GM12878 (cell line): ENCODE data around the gene SLAMF1. TPM values are rescaled to one million over a fixed set of nuclear protein-coding genes. Genes with fewer than 3 reads are reported as not detected.

Experiments used
- BCL3 ChIP-seq: IDR thresholded peaks from 2 replicates; pipeline ENCODE4 v1.6.1; 2011; ENCODE audit warnings: borderline replicate concordance, low read depth, mild to moderate bottlenecking, moderate library complexity, low read length; ENCODE audit not compliant: insufficient read depth, poor library complexity, severe bottlenecking
- BRCA1 ChIP-seq: IDR thresholded peaks from 2 replicates; pipeline ENCODE4 v1.6.1; 2011; ENCODE audit warnings: low read depth, low read length, improper control_type of control experiment
- CHD4 ChIP-seq: fragments of 200-600 bp; sonication (generic); IDR thresholded peaks from 2 replicates; pipeline ENCODE4 v1.6.1; 2016; ENCODE audit warnings: mild to moderate bottlenecking
- ESRRA ChIP-seq: IDR thresholded peaks from 2 replicates; pipeline ENCODE4 v1.6.1; 2012; ENCODE audit warnings: mild to moderate bottlenecking, low read length, improper control_type of control experiment
- EZH2 ChIP-seq: IDR thresholded peaks from 2 replicates; pipeline ENCODE4 v1.6.1; 2012; ENCODE audit warnings: low read depth, mild to moderate bottlenecking, control low read depth, inconsistent platforms, low read length, borderline replicate concordance; ENCODE audit not compliant: control insufficient read depth
- GATAD2B ChIP-seq: fragments of 450-650 bp; conservative IDR thresholded peaks from 2 replicates; pipeline ENCODE4 v1.6.1; 2017; ENCODE audit warnings: low read depth, mild to moderate bottlenecking, moderate library complexity
- JUND ChIP-seq: IDR thresholded peaks from 2 replicates; pipeline ENCODE4 v1.6.1; 2012; ENCODE audit warnings: low read depth, mild to moderate bottlenecking, low read length, improper control_type of control experiment, moderate library complexity
- LARP7 ChIP-seq: fragments of 450-650 bp; IDR thresholded peaks from 2 replicates; pipeline ENCODE4 v1.6.1; 2017; ENCODE audit warnings: mild to moderate bottlenecking
- MEF2A ChIP-seq: IDR thresholded peaks from 2 replicates; pipeline ENCODE4 v1.6.1; 2011; ENCODE audit warnings: low read depth, mild to moderate bottlenecking, low read length, moderate library complexity; ENCODE audit not compliant: insufficient read depth
- MYB ChIP-seq: fragments of 150-350 bp; IDR thresholded peaks from 2 replicates; pipeline ENCODE4 v1.6.1; 2014; ENCODE audit warnings: mild to moderate bottlenecking, low read depth, low read length, borderline replicate concordance
- NFYB ChIP-seq: IDR thresholded peaks from 2 replicates; pipeline ENCODE4 v1.6.1; 2011; ENCODE audit warnings: low read depth, mild to moderate bottlenecking, low read length, improper control_type of control experiment, moderate library complexity; ENCODE audit not compliant: insufficient read depth
- PBX3 ChIP-seq: IDR thresholded peaks from 2 replicates; pipeline ENCODE4 v1.6.1; 2011; ENCODE audit warnings: mild to moderate bottlenecking, low read depth, low read length, moderate library complexity; ENCODE audit not compliant: insufficient replicate concordance
- PML ChIP-seq: IDR thresholded peaks from 2 replicates; pipeline ENCODE4 v1.6.1; 2012; ENCODE audit warnings: low read length, inconsistent platforms
- POLR2A ChIP-seq: IDR thresholded peaks from 2 replicates; pipeline ENCODE4 v1.6.1; 2011; ENCODE audit warnings: low read depth, mild to moderate bottlenecking, low read length
- PRDM15 ChIP-seq: fragments of 450-650 bp; formaldehyde crosslinking; IDR thresholded peaks from 2 replicates; pipeline ENCODE4 v1.4.0; 2020; ENCODE audit warnings: mild to moderate bottlenecking, moderate library complexity
- RAD21 ChIP-seq: IDR thresholded peaks from 2 replicates; pipeline ENCODE4 v1.6.1; 2011; ENCODE audit warnings: mild to moderate bottlenecking, low read depth, low read length, moderate library complexity; ENCODE audit not compliant: insufficient read depth
- RFX5 ChIP-seq: IDR thresholded peaks from 2 replicates; pipeline ENCODE4 v1.6.1; 2011; ENCODE audit warnings: low read depth, low read length, improper control_type of control experiment
- SIX5 ChIP-seq: IDR thresholded peaks from 2 replicates; pipeline ENCODE4 v1.6.1; 2011; ENCODE audit warnings: mild to moderate bottlenecking, low read depth, low read length, moderate library complexity; ENCODE audit not compliant: severe bottlenecking
- SMC3 ChIP-seq: IDR thresholded peaks from 2 replicates; pipeline ENCODE4 v1.6.1; 2011; ENCODE audit warnings: low read length, improper control_type of control experiment, borderline replicate concordance
- SPI1 ChIP-seq: IDR thresholded peaks from 2 replicates; pipeline ENCODE4 v1.6.1; 2011; ENCODE audit warnings: low read depth, mild to moderate bottlenecking, low read length, moderate library complexity, borderline replicate concordance; ENCODE audit not compliant: insufficient read depth
- SREBF1 ChIP-seq: IDR thresholded peaks from 2 replicates; pipeline ENCODE4 v1.6.1; 2012; ENCODE audit warnings: mild to moderate bottlenecking, low read length
- SUPT20H ChIP-seq: IDR thresholded peaks from 2 replicates; pipeline ENCODE4 v1.6.1; 2011; ENCODE audit warnings: low read depth, mild to moderate bottlenecking, low read length, moderate library complexity, borderline replicate concordance; ENCODE audit not compliant: control insufficient read depth
- TAF1 ChIP-seq: IDR thresholded peaks from 2 replicates; pipeline ENCODE4 v1.6.1; 2011; ENCODE audit warnings: mild to moderate bottlenecking, low read depth, low read length, borderline replicate concordance
- TARDBP ChIP-seq: IDR thresholded peaks from 2 replicates; pipeline ENCODE4 v1.6.1; 2016; ENCODE audit warnings: borderline replicate concordance
- TBL1XR1 ChIP-seq: IDR thresholded peaks from 2 replicates; pipeline ENCODE4 v1.6.1; 2012; ENCODE audit warnings: low read depth, low read length, improper control_type of control experiment
- ZBED1 ChIP-seq: IDR thresholded peaks from 2 replicates; pipeline ENCODE4 v1.6.1; 2016; ENCODE audit warnings: borderline replicate concordance
- ZNF274 ChIP-seq: IDR thresholded peaks from one replicate; pipeline ENCODE4 v1.8.0; 2011; ENCODE audit not compliant: insufficient read length, insufficient read depth
- ZSCAN29 ChIP-seq: fragments of 450-650 bp; IDR thresholded peaks from 2 replicates; pipeline ENCODE4 v1.6.1; 2017; ENCODE audit warnings: mild to moderate bottlenecking, moderate library complexity
- polyA plus RNA-seq, 11 experiments: library from polyadenylated mRNA; depleted of rRNA in 4 of 11; unstranded in 6 of 11; stranded (reverse) in 5 of 11; fragments of >200 nt; fragmentation: Nextera tagmentation in 4 of 11; fragmentation: Illumina TruSeq in 1 of 11; extraction: Ambion mirVana in 4 of 11; extraction: Trizol in 1 of 11; gene quantifications; 1 replicate in 1 of 11; 2 replicates in 10 of 11; pipeline versions ENCODE4 v1.2.1 to v1.2.3, GENCODE V29; 2011 to 2016; ENCODE audit warnings: inconsistent platforms in 2 of 11, missing spikeins in 2 of 11, low read depth in 1 of 11
- total RNA-seq, 4 experiments: library from RNA; depleted of rRNA in 3 of 4; stranded (reverse); fragments of >200 nt in 3 of 4; fragmentation: Illumina TruSeq in 1 of 4; extraction: Trizol in 1 of 4; gene quantifications; 2 replicates each; pipeline versions ENCODE4 v1.2.1 to v1.2.3, GENCODE V29; 2013 to 2021

Gene SLAMF1
- total and polyA plus RNA-seq, 10 of the 15 experiments (the other 5 are each of a cell fraction or from before 2014, with no cell fraction given), result 87.3 to 260 (median 131) TPM

- no peak; the same call in 1 of the 2 replicates for TF ChIP-seq SMC3
- no peak for TF ChIP-seq ZSCAN29
- TF ChIP-seq CHD4, result no peak
- TF ChIP-seq RFX5, result no peak
- no peak for TF ChIP-seq MEF2A
- no peak for TF ChIP-seq POLR2A
- no peak for TF ChIP-seq JUND
- no peak for TF ChIP-seq PML
- no peak for TF ChIP-seq SREBF1
- no peak for TF ChIP-seq TARDBP
- TF ChIP-seq LARP7, result no peak
- TF ChIP-seq ZBED1, result peak; percentile 46; the same call in 1 of the 2 replicates
- TF ChIP-seq NFYB, result no peak
- TF ChIP-seq TAF1, result no peak
- TF ChIP-seq SIX5, result no peak
- no peak for TF ChIP-seq ESRRA
- TF ChIP-seq RAD21, result no peak
- no peak for TF ChIP-seq TBL1XR1
- no peak for TF ChIP-seq SUPT20H
- TF ChIP-seq ZNF274, result no peak
- TF ChIP-seq GATAD2B, result 0 out of 2 replicates have a peak, but pooled peaks have one; percentile 30
- TF ChIP-seq MYB, result no peak
- TF ChIP-seq BCL3, result peak; percentile 36
- peak; percentile 81 for TF ChIP-seq SPI1
- TF ChIP-seq EZH2, result no peak
- no peak for TF ChIP-seq BRCA1
- TF ChIP-seq PBX3, result no peak
- TF ChIP-seq PRDM15, result no peak
Measured at GRCh38 chr1:160664573-160665051, 17.8 kb upstream of the SLAMF1 start (continued).
